GM19023 (cell line): Measurements from ENCODE around the gene POC1A.

Experiments
- ATAC-seq: cut with Tn5 transposase; IDR thresholded peaks from one replicate; pipeline ENCODE4 v1.9.1; 2021; ENCODE audit warnings: mild to moderate bottlenecking, moderate library complexity; ENCODE audit not compliant: unreplicated experiment

The POC1A gene

DNA sequence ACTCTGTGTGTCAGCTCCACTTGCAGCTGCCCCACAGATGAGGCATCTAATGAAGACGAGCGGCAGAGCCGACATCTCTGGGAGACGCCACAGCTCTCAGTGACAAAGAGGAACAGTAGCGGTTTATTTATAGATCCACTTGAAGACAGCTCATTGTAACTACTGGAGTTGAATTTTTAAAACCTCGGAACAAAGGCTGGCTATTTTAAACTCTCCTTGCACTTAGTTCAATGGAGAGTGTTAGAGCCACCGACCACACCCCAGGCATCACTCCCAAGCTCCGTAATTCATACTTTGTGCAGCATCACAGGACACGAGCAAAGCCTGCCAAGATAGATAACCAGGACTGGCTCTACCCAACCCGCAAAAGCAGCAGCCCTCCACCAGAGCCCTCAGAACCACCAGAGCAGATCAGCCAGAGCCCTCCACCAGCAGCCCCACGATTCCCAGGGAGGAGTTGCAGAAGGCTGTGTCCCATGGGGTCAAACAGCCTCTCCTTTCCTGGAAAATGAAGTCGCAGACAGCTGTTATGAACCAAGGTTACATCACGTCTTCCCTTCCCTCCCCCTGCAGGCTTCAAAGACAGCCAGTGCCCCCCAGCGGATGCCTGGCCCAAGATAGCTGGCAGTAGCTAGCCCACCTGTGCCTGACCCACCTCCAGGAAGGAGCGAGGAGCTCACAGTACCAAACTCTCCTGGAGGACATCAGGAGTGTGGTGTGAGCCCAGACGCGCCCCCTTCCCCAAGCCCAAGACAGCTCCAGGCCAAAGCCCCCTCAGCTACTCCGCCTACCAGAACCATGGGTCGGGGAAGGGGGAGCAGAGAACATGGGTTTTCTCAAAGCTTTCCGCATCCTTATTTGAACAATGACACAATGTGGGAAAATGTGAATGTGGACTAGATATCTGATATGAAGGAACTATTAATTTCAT is 45.7 kb downstream of the POC1A start:
- no peak for ATAC-seq

DNA sequence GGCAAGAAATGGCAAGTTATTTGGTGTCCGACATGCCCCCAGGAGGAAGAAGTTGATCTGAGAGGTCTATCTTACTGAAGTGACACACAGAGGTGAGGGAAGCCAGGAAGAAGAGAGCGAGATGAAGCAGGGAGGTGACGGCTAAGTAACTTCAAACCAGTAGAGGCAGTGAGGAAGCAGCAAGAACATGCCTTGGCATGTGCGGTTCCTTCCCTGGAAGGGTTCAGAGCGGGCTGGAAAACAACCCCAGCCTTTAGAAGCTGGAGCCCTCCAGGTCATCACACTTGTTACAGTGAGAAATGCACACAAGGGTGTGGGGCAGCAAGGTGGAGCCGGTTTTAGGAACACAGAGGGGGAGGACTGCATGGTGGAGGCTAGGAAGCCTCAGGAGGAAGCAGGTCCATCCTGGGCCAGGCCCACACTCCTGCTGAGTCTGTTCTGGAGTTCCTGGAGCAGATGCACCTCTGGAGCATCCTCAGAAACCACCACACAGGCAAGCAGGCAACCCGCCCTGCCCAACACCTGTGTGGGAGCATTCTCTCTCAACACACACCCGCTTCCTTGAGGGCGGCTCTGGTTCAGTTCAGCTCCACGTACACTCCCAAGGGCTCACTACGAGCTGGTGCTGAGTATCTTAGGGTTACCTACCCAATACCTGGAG is 47.1 kb downstream of the POC1A start:
- ATAC-seq = no peak

- ATAC-seq = no peak
Observed at GRCh38 chr3:52104684-52105640, 49.3 kb downstream of the POC1A start.

DNA sequence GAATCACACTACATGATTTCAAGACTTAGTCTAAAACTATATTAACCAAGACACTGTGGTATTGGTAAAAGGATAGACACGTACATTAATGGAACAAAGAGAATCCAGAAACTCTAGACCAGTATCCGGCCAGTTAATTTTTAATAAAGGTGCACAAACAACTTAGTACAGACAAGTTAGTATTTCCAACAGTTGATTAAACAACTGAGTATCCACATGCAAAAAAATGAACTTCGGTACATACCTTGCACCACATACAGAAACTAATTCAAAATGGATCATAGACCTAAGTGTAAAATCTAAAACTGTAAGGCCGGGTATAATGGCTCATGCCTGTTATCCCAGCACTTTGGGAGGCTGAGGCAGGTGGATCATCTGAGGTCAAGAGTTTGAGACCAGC is 51.3 kb downstream of the POC1A start:
- ATAC-seq = no peak

- no peak for ATAC-seq
Observed at GRCh38 chr3:52099001-52099401, 55.2 kb downstream of the POC1A start.

DNA sequence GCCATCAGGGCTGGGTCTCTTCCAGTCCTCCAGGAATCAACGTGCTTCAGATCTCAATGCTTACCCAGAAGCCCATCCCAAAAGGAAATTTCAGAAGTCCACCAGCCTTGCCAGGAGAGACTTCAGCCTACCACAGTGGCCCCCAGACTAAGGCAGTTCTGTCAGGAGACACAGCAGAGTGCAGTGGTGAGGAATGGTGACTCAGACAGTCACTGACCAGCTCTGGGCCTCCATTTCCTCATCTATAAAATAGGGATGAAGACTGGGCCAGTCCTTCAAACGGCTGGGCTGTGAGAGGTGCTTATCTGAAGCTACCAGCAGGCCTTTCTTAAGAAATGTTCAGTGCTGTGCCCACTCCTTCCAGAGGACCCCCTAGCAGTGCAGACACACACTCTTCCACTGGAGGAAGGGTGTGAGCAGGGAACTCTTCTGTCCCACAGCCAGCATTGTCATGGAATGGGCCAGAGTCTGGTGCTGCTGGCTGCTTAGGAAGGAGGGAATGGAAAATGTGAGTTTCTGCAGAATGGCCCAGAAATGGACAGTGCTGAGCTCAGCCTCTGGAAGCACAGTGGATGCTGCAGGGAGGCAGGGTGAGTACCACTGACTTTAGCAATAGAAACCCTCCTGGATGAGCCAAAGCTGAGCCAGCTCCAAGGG is 56.2 kb downstream of the POC1A start:
- ATAC-seq = no peak

GRCh38 chr3:52095990-52096775 is 58.0 kb downstream of the POC1A start:
- ATAC-seq = no peak

- no peak for ATAC-seq
Observed at GRCh38 chr3:52094571-52095485, 59.4 kb downstream of the POC1A start.

- ATAC-seq = no peak
Observed at GRCh38 chr3:52093756-52094545, 60.3 kb downstream of the POC1A start.

DNA sequence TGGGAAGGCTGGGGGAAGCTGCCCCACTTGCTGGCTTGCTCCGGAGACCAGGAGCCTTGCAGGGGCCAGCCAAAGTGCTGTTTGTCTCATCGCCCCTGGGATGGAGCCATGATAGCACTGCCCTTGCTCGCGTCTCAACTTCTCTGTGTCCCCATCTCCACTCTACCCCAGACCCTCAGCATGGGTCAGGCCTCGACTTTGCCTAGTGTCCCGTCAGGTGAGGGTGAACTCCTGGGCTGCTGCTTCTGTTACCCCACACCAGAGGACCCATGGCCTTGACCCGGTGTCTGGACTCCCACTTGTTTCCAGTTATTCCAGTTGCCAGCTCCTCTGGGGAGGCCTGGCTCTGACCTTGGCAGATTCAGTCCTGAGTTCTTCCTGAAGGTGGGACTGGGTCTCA is 61.3 kb downstream of the POC1A start:
- no peak for ATAC-seq

DNA sequence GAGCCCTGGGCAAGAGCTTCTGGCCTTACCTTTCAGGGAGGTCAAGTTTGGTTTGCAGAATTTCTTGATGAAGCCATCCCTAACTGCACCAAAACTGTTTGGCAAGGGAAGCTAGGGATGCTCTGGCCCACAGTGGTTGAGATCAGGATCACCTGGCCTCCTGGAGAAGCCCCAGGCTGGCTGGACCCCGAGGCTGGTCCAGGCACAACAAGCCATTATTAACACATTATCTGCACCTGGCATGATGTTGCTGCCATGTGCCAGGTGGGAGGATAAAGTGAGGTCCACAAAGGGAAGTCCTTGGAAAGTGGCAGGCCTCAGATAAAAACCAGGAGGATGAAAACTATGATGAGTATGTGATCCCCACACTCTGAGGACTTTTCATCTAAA is 62.0 kb downstream of the POC1A start:
- ATAC-seq = no peak

- no peak for ATAC-seq
Observed at GRCh38 chr3:52091586-52092270, 62.5 kb downstream of the POC1A start.

DNA sequence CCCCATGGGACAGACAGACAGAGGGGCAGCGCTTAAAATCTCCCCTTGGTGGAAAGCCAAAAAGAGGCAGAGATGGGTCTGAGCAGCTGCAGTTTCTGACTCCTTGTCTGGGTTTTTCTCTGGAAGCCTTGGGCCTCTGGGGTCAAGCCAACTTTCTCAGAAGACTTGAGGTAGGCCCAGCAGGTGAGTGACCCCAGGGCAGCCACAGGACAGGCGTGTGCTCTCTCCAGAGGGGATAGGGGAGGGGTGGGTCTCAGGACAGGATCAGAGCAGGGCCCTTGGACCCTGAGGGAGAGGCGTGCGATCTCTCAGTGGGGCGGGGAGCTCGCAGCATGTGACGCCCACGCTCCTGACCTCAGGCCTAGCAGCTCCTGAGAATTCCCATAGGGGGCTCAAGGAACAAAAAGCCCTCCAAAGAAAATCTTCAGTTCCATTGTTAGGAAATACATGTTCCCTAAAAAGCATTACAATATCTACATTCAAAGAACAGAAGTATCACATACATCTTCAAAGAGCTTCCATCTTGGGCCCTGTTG is 63.2 kb downstream of the POC1A start:
- ATAC-seq = no peak

DNA sequence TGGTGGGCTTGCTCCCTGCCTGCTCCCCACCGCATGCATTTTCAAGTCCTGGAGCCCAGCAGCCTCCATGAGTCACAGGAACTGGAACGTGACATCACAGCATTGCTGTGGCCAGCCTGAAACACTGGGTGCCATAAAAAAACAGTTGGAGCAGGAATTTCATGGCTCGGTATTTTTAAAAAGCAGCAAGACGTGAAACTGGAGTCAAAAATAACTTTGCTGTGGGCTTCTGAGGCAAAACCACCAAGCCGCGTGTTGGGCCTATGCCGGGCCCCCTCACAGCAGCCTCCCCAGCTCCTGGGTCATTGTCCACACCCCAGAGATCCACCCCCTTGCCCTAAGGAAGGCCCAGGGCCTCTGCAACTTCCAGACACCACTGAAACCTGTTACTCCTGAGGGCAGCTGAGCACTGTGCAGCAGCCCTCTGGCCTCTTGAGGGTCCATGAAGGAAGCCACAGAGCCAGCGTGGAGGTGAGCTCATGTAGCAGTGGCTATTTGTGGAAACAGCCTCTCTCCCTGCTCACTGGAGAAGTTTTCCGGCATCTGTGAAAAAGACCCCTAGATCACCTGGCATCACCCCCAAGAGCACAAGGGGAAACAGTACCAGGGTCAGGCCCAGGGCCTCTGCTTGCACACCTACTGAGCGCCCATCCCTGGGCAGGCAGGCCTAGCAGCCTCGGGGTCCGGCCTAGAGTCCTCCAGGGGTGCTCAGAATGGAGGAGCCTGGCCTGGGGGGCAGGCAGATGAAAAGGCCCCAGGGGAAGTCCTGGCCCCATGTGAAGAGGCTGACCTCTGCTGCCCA is 63.9 kb downstream of the POC1A start:
- ATAC-seq = no peak

GRCh38 chr3:52089691-52090090 is 64.5 kb downstream of the POC1A start:
- no peak for ATAC-seq
